ENCODE data around the gene F8. TPM values are rescaled to one million over a fixed set of nuclear protein-coding genes. Genes with fewer than 3 reads are reported as not detected.
"Not testable (repeated sequence)": the region's sequence is repeated elsewhere in the genome, so short reads cannot be mapped to it uniquely, and the experiment has no call there.

F8 gene
- polyA plus RNA-seq, 1 donor from 2014 or later, result 2.1 TPM

GRCh38 chrX:154961947-154962346 is 60.6 kb downstream of the F8 start:
- no peak overlapping the region for H3K9ac ChIP-seq (ENCODE audit: low read length)
- H4K20me1 ChIP-seq (ENCODE audit: insufficient read depth), result no peaks in the 10 kb centered on the region
- H3K27me3 ChIP-seq (ENCODE audit: insufficient read depth, low read depth, low read length), result no peaks in the 10 kb centered on the region
- no peaks in the 10 kb centered on the region for H3K9me2 ChIP-seq (ENCODE audit: insufficient read depth, low read length)
- H3F3A ChIP-seq (ENCODE audit: insufficient read depth, low read length, poor library complexity, severe bottlenecking), result no peaks in the 10 kb centered on the region
- H3K4me3 ChIP-seq (ENCODE audit: low read length), result no peak overlapping the region
- H3K79me2 ChIP-seq (replicated peaks; ENCODE audit: insufficient read depth, low read length), result no peaks in the 10 kb centered on the region
- no peaks in the 10 kb centered on the region for H3K9me3 ChIP-seq (ENCODE audit: low read length)
- no peak overlapping the region for H2AFZ ChIP-seq (ENCODE audit: low read depth, low read length)
- no peak overlapping the region for H3K4me2 ChIP-seq (ENCODE audit: low read length)
- H3K27ac ChIP-seq (ENCODE audit: low read length), result no peak overlapping the region
- H3K36me3 ChIP-seq (ENCODE audit: insufficient read depth, low read length), result no peaks in the 10 kb centered on the region
- TF ChIP-seq REST (IDR thresholded peaks at IDR 0.05; ENCODE audit: borderline replicate concordance) (no peak), MXI1 (conservative IDR thresholded peaks at IDR 0.05; ENCODE audit: poor library complexity, severe bottlenecking) (no peak), SMC3 (conservative IDR thresholded peaks at IDR 0.05; ENCODE audit: poor library complexity) (no peak), TAF1 (IDR thresholded peaks at IDR 0.05; ENCODE audit: low read depth) (no peak)

GRCh38 chrX:154955799-154956198 is 66.7 kb downstream of the F8 start:
- not testable (repeated sequence) for H3K36me3 ChIP-seq (ENCODE audit: insufficient read depth, low read length); H4K20me1 ChIP-seq (ENCODE audit: insufficient read depth); H3K9ac ChIP-seq (ENCODE audit: low read length); H3K4me3 ChIP-seq (ENCODE audit: low read length); H3K9me3 ChIP-seq (ENCODE audit: low read length); H3F3A ChIP-seq (ENCODE audit: insufficient read depth, low read length, poor library complexity, severe bottlenecking); H3K79me2 ChIP-seq (replicated peaks; ENCODE audit: insufficient read depth, low read length); H2AFZ ChIP-seq (ENCODE audit: low read depth, low read length); H3K27me3 ChIP-seq (ENCODE audit: insufficient read depth, low read depth, low read length); H3K4me2 ChIP-seq (ENCODE audit: low read length); H3K27ac ChIP-seq (ENCODE audit: low read length); H3K9me2 ChIP-seq (ENCODE audit: insufficient read depth, low read length)

GRCh38 chrX:154939265-154939664 is 83.3 kb downstream of the F8 start:
- not testable (repeated sequence) for H3K36me3 ChIP-seq (ENCODE audit: insufficient read depth, low read length); H3K27me3 ChIP-seq (ENCODE audit: insufficient read depth, low read depth, low read length); H3K79me2 ChIP-seq (replicated peaks; ENCODE audit: insufficient read depth, low read length); H3F3A ChIP-seq (ENCODE audit: insufficient read depth, low read length, poor library complexity, severe bottlenecking); H3K9me2 ChIP-seq (ENCODE audit: insufficient read depth, low read length); H4K20me1 ChIP-seq (ENCODE audit: insufficient read depth); H3K9me3 ChIP-seq (ENCODE audit: low read length); H3K4me3 ChIP-seq (ENCODE audit: low read length); H2AFZ ChIP-seq (ENCODE audit: low read depth, low read length); H3K4me2 ChIP-seq (ENCODE audit: low read length); H3K27ac ChIP-seq (ENCODE audit: low read length); H3K9ac ChIP-seq (ENCODE audit: low read length)

GRCh38 chrX:154924771-154925170 is 97.8 kb downstream of the F8 start:
- H3K27ac ChIP-seq (ENCODE audit: low read length); H4K20me1 ChIP-seq (ENCODE audit: insufficient read depth); H3K79me2 ChIP-seq (replicated peaks; ENCODE audit: insufficient read depth, low read length); H3K9me3 ChIP-seq (ENCODE audit: low read length); H2AFZ ChIP-seq (ENCODE audit: low read depth, low read length); H3K27me3 ChIP-seq (ENCODE audit: insufficient read depth, low read depth, low read length); H3K4me3 ChIP-seq (ENCODE audit: low read length); H3K36me3 ChIP-seq (ENCODE audit: insufficient read depth, low read length); H3K9ac ChIP-seq (ENCODE audit: low read length); H3K9me2 ChIP-seq (ENCODE audit: insufficient read depth, low read length); H3F3A ChIP-seq (ENCODE audit: insufficient read depth, low read length, poor library complexity, severe bottlenecking); H3K4me2 ChIP-seq (ENCODE audit: low read length): not testable (repeated sequence)
